Stimulated activated effector memory CD8-positive, alpha-beta T cell treated with anti-CD3 and anti-CD28 coated beads, Interleukin-12 subunit alpha, Interleukin-12 subunit beta, amount 100 ng/mL, for 72 hours (primary cell): ENCODE results near the gene STX7.
A peak's percentile ranks its signal among the peaks of the same experiment; 100 is the strongest.

ENCODE experiments used
- ATAC-seq: fragments of 150-1000 bp; cut with Tn5 transposase; 2 replicates; pipeline ENCODE4 v1.10.0; 2021
- DNase-seq, 2 donors: peaks; one replicate each; pipeline ENCODE4 v3.0.0; 2021 to 2022; ENCODE audit warnings: low spot score in 2 of 2
- H3K27ac Mint-ChIP-seq: one replicate; pipeline ENCODE4 v1.8.0; 2022; ENCODE audit warnings: mild to moderate bottlenecking, mixed read lengths
- H3K36me3 Mint-ChIP-seq: one replicate; pipeline ENCODE4 v1.8.0; 2022; ENCODE audit warnings: mild to moderate bottlenecking, mixed read lengths
- H3K4me1 Mint-ChIP-seq: one replicate; pipeline ENCODE4 v1.8.0; 2022; ENCODE audit warnings: mixed read lengths
- H3K4me3 Mint-ChIP-seq: one replicate; pipeline ENCODE4 v1.8.0; 2022; ENCODE audit warnings: mild to moderate bottlenecking, mixed read lengths
- H3K9me3 Mint-ChIP-seq: one replicate; pipeline ENCODE4 v1.8.0; 2022; ENCODE audit warnings: mixed read lengths

Gene STX7

DNA sequence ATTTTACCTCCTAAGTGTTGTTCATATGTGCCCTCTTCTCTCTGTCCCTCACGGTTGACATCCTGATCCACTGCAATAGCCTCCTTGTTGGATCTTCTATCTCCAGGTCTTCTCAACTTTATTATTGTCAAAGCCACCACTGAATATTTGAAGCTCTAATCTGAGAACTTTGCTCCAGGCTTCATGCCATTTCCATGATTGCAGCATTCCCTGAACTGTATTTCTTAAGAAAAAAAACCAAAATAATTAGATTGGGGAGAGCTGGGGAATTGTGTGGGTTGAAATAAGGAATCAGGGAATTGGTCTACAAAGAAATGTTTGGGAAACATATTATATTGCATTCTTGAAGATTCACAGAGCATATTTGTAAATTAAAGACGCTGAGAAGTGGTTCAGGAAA lies 2.5 kb upstream of the STX7 start:
- no peak for DNase-seq
- peaks cover 24% of the 10 kb centered on the region for H3K4me1 Mint-ChIP-seq
- H3K36me3 Mint-ChIP-seq: peaks cover 6% of the 10 kb centered on the region
- H3K4me3 Mint-ChIP-seq: no peak overlapping the region
- no peak for ATAC-seq
- H3K27ac Mint-ChIP-seq: no peak overlapping the region
- H3K9me3 Mint-ChIP-seq: no peaks in the 10 kb centered on the region

DNA sequence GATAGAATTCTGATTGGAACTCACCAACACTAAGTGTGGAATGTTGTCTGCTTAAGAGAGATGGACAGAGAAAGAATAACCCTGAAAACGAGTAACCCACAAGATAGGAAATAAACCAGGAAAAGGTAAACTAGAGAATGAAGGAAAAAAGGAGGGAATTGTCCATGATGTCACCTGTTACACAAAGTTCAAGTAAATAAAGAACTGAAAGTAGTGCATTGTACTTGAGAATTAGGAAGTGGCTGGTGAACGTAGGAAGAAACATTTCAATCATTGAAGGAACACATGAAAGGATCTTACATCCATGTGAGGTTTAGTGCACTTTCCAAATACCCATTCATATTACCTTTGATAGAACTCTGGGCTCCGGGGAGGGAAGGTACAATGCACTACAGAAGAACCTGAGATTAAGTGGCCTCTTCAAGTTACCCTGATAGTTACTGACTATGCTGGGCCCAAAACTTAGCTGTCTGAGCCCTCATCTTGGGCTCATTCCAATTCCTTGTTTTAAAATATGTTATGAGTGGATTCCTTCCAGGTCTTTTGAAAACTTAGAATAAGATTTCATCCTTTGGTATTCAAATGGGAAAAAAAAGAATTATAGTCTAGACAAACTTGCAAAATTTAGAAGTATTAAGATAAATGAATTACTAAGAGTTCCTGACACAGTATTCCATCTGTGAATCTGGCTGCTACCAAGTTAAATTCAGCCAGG lies 1.1 kb upstream of the STX7 start:
- Mint-ChIP-seq H3K9me3 (no peaks in the 10 kb centered on the region), H3K4me3 (peak overlapping the region; percentile 84), H3K36me3 (peaks cover 6% of the 10 kb centered on the region), H3K4me1 (peaks cover 24% of the 10 kb centered on the region), H3K27ac (no peak overlapping the region)
- DNase-seq (no peak), ATAC-seq (no peak)

DNA sequence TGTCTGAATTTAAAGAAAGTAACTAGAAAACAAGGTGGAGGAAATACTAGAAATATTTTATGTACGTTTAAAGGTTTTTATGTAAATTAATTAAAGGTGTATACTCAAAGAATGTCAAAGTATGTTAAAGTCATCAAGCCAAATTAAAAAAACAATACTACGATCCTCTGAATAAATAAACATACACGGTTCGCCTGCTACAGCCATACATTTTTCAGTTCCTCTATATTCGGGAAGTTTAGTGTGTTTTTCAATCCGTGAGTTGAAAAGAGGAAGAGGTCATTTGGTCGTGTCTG lies 626 bp downstream of the STX7 start:
- ATAC-seq: no peak
- Mint-ChIP-seq H3K27ac (no peak overlapping the region), H3K9me3 (no peaks in the 10 kb centered on the region), H3K4me1 (peaks cover 38% of the 10 kb centered on the region), H3K36me3 (peaks cover 10% of the 10 kb centered on the region), H3K4me3 (peak overlapping the region; percentile 84)
- DNase-seq: no peak

DNA sequence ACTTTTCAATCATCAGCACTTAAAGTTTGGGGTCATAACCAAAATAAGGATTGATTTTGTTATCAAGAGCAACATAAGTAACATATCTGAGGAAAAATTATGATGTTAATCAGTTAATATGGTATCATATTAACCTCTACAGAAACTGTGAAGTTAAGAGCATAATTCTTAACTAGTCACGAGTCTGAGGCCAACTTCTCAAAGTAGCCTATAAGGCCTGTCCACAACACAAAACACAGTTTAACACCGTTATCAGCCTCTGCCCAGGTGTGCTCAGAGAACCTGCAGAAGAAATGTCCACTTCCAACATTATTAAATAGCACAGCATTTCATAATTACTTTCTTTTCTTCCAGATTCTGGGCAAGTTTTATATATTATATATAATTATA lies 1.1 kb downstream of the STX7 start:
- DNase-seq: no peak
- no peak for ATAC-seq
- Mint-ChIP-seq H3K36me3 (peaks cover 12% of the 10 kb centered on the region), H3K9me3 (no peaks in the 10 kb centered on the region), H3K4me1 (peaks cover 42% of the 10 kb centered on the region), H3K4me3 (peak overlapping the region; percentile 84), H3K27ac (no peak overlapping the region)

DNA sequence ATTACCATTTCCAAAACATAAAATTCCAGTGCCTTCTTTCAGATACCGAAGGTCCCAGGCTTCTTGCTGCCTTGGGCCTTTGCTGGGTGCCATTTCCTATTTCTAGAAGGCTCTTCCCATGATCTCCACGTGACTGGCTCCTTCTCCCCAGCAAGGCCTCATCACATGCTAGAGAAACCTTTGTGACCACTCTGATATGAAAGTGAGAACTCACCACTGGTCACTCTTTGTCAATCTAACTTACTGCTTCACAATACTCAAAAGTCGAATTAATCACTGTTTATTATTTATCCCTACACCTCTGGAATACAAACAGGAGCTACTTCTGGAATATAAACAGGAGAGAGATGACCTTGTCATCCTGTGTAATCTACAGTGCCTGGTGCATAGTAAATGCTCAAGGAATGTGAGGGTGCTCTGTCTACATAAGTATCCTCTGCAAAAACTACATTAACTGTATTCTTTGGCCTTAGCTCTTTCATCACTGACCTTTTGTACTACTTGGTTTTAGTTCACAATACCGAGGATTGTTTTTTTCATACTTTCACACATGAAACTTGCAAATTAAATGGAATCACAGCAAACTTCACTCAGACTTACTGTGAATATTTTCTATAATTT lies 1.6 kb downstream of the STX7 start:
- H3K9me3 Mint-ChIP-seq: no peaks in the 10 kb centered on the region
- DNase-seq (no peak), ATAC-seq (no peak)
- H3K4me1 Mint-ChIP-seq: peaks cover 47% of the 10 kb centered on the region
- H3K27ac Mint-ChIP-seq: no peak overlapping the region
- H3K4me3 Mint-ChIP-seq: peak overlapping the region; percentile 84
- H3K36me3 Mint-ChIP-seq: peaks cover 12% of the 10 kb centered on the region

DNA sequence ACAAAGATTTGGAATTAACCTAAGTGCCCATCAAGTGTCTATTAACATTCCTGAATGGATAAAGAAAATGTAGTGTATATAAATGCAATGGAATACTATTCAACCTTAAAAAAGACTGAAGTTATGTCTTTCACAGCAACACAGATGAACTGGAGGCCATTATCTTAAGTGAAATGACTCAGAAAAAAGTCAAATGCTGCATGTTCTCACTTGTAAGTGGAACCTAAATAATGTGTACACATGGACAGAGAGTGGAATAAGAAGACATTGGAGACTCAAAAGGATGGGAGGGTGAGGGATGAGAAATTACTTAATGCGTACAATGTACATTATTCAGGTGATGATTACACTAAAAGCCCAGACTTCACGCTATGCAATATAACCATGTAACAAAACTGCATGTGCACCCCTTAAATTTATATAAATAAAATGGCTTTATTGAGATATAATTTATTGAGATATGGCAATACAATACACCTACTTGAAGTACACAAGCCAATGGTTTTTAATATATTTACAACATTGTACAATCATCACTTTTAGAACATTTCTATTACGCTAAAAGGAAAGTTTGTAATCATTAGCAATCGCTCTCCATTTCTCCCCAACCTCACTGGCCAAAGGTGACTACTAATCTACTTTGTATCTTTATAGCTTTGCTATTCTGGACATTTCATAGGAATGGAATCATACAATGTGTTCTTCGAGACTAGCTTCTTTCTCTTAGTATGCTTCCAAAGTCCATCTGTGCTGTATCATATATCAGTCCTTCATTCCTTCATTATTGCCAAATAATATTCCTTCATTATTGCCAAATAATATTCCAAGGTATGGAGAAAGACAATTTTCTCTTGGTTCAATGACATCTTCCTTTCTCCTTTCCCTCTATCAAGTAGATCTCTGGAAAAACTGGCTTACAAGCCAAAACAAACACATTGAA lies 5.8 kb downstream of the STX7 start:
- Mint-ChIP-seq H3K36me3 (peaks cover 20% of the 10 kb centered on the region), H3K9me3 (no peaks in the 10 kb centered on the region), H3K27ac (no peak overlapping the region), H3K4me1 (peaks cover 47% of the 10 kb centered on the region), H3K4me3 (no peak overlapping the region)
- DNase-seq (no peak), ATAC-seq (no peak)

DNA sequence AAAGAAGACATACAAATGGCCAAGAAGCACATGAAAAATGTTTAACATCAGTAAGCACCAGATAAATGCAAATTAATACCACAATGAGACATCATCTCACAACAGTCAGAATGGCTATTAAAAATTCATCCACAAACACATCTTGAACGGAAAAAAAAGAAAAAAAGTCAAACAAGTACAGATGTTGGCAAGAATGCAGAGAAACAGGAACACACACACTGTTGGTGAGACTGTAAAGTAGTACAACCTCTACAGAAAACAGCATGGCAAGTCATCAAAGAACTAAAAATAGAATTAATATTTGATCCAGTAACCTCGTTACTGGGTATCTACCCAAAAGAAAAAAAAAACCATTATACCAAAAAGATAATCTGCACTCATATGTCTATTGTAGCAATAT lies 6.5 kb downstream of the STX7 start:
- no peak for ATAC-seq
- Mint-ChIP-seq H3K36me3 (peaks cover 27% of the 10 kb centered on the region), H3K27ac (no peak overlapping the region), H3K9me3 (no peaks in the 10 kb centered on the region), H3K4me3 (no peak overlapping the region), H3K4me1 (peaks cover 43% of the 10 kb centered on the region)
- no peak for DNase-seq

DNA sequence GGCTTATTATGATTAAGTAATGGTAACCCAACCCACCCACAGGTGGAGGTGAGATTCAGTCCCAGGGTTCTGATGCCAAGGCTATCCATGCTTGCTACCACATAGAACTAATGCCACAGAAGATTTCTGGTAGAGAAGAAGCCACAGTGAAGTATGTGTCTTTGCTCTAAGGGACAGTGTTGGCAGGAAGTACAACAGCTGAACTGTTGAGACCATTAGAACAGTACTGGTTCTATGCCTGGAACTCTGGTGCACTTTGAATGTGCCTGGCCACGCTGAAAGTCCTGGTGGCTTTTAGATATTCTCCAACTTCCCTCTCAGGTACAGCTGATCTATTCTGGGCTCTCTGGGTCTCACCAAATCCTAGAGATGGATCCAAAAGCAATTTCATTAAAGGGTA lies 7.8 kb downstream of the STX7 start:
- Mint-ChIP-seq H3K4me3 (no peak overlapping the region), H3K4me1 (peaks cover 38% of the 10 kb centered on the region)

DNA sequence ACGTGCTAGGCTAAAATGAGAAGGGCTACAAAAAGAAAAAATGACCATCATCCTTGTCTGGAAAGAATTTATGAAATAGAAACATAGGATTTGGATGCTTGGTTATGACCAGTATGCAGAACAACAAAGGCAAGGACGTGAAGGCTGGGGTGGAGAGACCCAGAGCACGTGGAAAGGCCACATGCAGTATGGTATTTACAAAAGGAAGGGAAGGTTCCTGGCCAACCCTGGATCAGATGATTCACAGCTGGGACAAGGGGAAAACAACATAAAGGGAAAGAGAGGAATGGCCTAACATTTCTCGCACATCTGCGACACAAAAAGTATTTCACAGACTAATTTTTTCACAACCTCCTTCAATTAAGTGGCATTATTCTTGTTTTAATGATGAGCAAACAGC lies 8.2 kb downstream of the STX7 start:
- Mint-ChIP-seq H3K4me3 (no peak overlapping the region), H3K36me3 (peaks cover 44% of the 10 kb centered on the region), H3K27ac (no peak overlapping the region), H3K9me3 (no peaks in the 10 kb centered on the region), H3K4me1 (peaks cover 42% of the 10 kb centered on the region)
- ATAC-seq (no peak), DNase-seq (no peak)

More for the DNA sequence above, 7.8 kb downstream of the STX7 start:
- peaks cover 40% of the 10 kb centered on the region for H3K36me3 Mint-ChIP-seq
- ATAC-seq (no peak), DNase-seq (no peak)
- H3K9me3 Mint-ChIP-seq: no peaks in the 10 kb centered on the region
- H3K27ac Mint-ChIP-seq: no peak overlapping the region

DNA sequence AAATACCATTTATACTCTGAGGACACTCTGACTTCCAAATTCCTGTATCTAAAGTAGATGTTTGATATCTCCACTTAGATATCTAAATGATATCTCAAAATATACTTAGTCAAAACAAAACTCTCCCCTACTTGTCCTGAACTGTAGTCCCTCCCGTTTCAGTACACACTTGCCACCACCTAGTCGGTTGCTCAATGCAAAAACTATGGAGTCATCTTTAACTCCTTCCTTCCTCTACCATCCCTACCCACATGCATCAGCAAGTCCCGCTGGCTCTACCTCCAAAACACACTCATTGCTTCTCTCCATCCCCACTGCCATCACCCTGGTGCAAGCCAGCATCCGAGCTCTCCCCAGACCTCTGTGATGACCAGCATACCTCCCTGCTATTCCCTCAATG lies 13.2 kb downstream of the STX7 start:
- no peak for DNase-seq
- no peaks in the 10 kb centered on the region for H3K9me3 Mint-ChIP-seq
- ATAC-seq: no peak
- no peak overlapping the region for H3K4me3 Mint-ChIP-seq
- peaks cover 32% of the 10 kb centered on the region for H3K4me1 Mint-ChIP-seq
- H3K27ac Mint-ChIP-seq: peak overlapping the region; percentile 43
- peaks cover 41% of the 10 kb centered on the region for H3K36me3 Mint-ChIP-seq

DNA sequence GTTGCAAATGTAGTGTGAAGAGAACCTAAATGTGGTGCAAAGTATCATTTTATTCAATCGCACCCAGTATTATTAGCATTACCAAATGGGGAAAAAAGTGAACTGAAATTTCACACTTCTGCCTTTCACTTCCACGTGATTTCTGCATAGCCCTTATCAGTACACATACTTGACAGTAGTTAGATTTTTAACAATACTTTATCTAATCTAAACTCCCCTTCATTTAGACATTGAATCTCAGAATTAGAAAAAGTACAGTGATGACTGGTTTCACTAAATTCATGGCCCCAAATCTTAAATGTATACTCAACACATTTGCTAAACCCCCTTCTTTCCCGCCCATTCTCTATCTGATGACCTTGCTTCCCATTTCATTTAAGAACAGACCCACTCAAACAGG lies 14.3 kb downstream of the STX7 start:
- no peak overlapping the region for H3K27ac Mint-ChIP-seq

DNA sequence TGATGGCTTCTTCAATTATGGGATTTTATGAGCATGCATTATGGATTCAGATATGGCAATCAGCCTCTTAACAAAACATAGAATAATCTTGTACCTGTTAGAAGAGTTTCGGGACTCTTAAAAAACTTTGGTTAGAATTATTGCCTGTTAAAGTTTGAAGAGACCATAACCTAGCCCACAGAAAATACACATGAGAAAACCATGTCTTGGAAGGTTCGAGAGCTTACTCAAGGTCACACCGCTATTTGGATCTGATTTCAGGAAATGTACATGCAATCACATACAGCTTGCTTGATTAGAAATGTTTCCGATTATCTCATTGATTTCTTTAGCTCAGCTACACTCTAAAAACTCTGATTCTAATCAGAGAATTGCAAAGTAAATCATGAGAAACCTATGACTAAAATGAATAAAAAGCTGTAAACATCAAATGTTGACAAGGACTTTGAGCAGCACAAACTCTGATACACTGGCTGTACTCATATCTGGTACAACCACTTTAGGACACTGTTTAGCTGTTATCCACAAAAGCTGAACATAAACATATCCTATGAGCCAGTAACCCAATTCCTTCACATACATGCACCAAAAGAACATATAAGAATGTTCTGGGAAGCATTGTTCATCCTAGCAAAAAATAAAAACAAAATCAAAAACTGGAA lies 16.3 kb downstream of the STX7 start:
- peaks cover 39% of the 10 kb centered on the region for H3K4me1 Mint-ChIP-seq
- H3K9me3 Mint-ChIP-seq: no peaks in the 10 kb centered on the region
- no peak for DNase-seq
- H3K36me3 Mint-ChIP-seq: peaks cover 22% of the 10 kb centered on the region
- H3K27ac Mint-ChIP-seq: no peak overlapping the region
- no peak overlapping the region for H3K4me3 Mint-ChIP-seq
- no peak for ATAC-seq

More for the DNA sequence above, 14.3 kb downstream of the STX7 start:
- Mint-ChIP-seq H3K4me3 (no peak overlapping the region), H3K36me3 (peaks cover 41% of the 10 kb centered on the region), H3K9me3 (no peaks in the 10 kb centered on the region), H3K4me1 (peaks cover 34% of the 10 kb centered on the region)
- ATAC-seq: no peak
- DNase-seq: no peak

DNA sequence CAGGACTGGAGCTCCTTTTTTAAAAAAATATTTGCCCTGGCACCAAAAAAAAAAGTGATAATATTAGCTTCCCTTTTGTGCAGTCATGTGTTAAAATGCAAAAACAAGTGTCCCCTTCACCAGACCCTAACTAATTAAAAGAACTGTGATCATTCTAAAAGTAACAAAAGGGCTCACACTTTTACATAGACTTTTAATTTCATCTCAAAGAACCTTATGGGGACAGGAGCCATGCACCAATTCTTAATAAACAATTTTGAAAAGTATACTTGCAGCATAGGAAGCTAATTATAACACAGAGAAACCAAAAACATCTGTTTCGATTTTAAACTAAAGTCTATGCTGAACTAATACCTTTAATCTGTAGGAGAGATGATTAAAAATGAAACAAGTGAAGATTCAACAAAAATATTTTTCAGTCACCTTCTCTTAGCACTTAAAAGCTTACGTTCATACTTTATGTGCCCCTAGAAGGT lies 17.3 kb downstream of the STX7 start:
- Mint-ChIP-seq H3K27ac (no peak overlapping the region), H3K4me3 (no peak overlapping the region), H3K4me1 (peaks cover 39% of the 10 kb centered on the region), H3K9me3 (no peaks in the 10 kb centered on the region), H3K36me3 (peaks cover 12% of the 10 kb centered on the region)
- DNase-seq: no peak
- ATAC-seq: peak; percentile 60

DNA sequence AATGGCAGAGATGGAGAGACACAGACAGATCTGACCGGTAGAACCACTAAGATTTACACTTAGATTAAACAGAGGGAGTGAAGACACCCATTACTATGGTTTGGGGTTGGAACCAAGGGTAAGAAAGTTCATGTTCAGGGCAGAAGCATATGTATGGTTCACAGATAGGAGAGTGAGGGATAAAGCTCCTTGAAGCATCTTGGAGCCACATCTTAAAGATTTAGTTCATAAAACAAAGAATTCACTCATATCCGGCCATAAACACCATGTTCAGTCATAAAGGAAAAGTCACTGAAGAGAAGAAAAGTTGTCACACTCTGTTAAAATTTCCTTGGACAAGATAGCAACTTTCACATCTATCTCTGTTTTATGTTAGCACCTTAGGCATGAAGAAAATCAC lies 18.0 kb downstream of the STX7 start:
- DNase-seq: no peak
- no peak overlapping the region for H3K4me3 Mint-ChIP-seq
- H3K4me1 Mint-ChIP-seq: peaks cover 33% of the 10 kb centered on the region
- peak; percentile 77 for ATAC-seq
- peaks cover 5% of the 10 kb centered on the region for H3K36me3 Mint-ChIP-seq
- peak overlapping the region; percentile 9 for H3K27ac Mint-ChIP-seq
- no peaks in the 10 kb centered on the region for H3K9me3 Mint-ChIP-seq

DNA sequence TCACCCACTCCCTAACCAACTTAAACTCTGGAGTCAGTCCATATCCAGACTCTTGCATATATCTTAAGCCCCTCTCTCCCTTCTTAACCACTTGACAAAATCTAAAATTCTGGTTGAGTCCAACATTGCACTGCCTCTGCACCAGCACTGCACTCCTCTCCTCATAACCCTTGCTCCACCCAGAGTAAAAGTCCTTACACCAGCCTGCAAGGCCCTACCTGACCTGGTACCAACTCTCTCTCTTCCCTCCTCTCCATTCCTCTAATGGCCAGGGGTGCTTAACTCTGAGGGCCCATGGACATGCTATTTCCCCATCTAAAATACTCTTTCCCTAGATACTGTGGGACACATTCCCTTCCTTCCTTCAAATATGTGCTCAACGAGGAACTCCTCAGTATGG lies 21.0 kb downstream of the STX7 start:
- peaks cover 30% of the 10 kb centered on the region for H3K4me1 Mint-ChIP-seq
- ATAC-seq (no peak), DNase-seq (no peak)
- no peak overlapping the region for H3K4me3 Mint-ChIP-seq
- no peak overlapping the region for H3K27ac Mint-ChIP-seq
- H3K36me3 Mint-ChIP-seq: no peaks in the 10 kb centered on the region
- H3K9me3 Mint-ChIP-seq: no peaks in the 10 kb centered on the region
